ENCODE measurements around the gene ASB13.

DNA sequence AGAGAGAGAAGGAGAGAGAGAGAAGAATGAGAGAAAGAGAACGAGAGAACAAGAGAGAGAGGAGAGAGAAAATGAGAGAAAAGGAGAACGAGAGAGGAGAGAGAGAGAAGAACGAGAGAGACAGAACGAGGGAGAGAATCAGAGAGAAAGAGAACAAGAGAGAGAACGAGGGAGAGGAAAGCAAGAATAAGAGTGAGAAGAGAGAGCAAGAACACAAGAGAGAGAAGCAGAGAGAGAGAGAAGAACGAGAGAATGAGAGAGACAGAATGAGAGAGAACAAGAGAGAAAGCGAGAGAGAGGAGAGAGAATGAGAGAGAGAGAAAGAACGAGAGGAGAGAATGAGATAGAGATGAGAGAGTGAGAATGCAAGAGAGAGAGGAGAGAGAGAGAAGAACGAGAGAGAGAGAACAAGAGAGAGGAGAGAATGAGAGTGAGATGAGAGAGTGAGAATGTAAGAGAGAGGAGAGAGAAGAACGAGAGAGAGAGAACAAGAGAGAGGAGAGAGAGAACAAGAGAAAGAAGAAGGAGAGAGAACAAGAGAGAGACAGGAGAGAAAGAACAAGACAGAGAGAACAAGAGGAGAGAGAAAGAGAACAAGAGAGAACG, 68.2 kb downstream of the ASB13 start:
- TF ChIP-seq, protein P1, sequence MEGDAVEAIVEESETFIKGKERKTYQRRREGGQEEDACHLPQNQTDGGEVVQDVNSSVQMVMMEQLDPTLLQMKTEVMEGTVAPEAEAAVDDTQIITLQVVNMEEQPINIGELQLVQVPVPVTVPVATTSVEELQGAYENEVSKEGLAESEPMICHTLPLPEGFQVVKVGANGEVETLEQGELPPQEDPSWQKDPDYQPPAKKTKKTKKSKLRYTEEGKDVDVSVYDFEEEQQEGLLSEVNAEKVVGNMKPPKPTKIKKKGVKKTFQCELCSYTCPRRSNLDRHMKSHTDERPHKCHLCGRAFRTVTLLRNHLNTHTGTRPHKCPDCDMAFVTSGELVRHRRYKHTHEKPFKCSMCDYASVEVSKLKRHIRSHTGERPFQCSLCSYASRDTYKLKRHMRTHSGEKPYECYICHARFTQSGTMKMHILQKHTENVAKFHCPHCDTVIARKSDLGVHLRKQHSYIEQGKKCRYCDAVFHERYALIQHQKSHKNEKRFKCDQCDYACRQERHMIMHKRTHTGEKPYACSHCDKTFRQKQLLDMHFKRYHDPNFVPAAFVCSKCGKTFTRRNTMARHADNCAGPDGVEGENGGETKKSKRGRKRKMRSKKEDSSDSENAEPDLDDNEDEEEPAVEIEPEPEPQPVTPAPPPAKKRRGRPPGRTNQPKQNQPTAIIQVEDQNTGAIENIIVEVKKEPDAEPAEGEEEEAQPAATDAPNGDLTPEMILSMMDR (IDR thresholded peaks at IDR 0.05): no peak
- no peak for TF ChIP-seq POLR2A (IDR thresholded peaks at IDR 0.05)
